GM21529 (cell line): ENCODE data around the gene RNF26.

Source experiments
- ATAC-seq: cut with Tn5 transposase; IDR thresholded peaks from one replicate; pipeline ENCODE4 v1.9.1; 2021; ENCODE audit not compliant: unreplicated experiment

RNF26 gene

GRCh38 chr11:119335655-119336543 is 1.6 kb downstream of the RNF26 start:
- no peak for ATAC-seq

- ATAC-seq, result no peak
These were observed 2.6 kb downstream of the RNF26 start for GRCh38 chr11:119336744-119337469.

DNA sequence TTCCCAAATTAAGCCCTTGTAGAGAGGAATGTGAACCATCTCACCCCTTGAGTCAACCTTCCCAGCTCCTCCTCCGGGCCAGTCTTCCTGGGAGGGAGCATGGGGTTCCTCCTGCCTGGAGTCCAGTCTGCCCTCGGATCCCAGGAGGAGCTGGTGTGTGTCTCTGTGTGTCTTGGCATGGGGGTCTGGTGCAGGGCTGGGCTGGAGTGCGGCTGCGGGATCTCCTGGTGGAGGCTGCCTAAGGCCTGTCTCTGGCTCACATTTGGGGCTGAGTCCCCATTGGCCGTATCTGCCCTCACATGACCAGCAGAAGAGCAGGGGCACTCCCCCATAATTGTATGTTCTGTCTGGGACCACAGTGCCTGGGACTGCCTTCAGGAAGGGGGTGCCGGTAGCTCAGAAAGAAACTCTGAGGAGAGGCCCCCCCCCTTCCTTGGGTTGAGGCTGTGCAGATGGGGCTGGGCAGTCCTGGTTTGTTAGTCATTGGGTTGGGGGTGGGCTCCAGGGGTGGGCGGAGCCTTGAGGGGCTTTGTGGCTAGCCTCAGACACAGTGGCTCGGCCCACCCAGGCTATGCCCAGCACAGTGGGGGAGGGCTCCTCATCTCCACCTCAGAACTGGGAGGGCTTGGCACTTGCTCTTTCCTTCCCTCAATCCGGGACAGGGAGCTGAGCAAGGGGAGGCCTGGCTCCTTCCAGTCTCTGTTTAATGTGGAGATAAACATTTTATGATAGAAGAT is 3.4 kb downstream of the RNF26 start:
- no peak for ATAC-seq

- no peak for ATAC-seq
These were observed 4.1 kb downstream of the RNF26 start for GRCh38 chr11:119338318-119338890.

DNA sequence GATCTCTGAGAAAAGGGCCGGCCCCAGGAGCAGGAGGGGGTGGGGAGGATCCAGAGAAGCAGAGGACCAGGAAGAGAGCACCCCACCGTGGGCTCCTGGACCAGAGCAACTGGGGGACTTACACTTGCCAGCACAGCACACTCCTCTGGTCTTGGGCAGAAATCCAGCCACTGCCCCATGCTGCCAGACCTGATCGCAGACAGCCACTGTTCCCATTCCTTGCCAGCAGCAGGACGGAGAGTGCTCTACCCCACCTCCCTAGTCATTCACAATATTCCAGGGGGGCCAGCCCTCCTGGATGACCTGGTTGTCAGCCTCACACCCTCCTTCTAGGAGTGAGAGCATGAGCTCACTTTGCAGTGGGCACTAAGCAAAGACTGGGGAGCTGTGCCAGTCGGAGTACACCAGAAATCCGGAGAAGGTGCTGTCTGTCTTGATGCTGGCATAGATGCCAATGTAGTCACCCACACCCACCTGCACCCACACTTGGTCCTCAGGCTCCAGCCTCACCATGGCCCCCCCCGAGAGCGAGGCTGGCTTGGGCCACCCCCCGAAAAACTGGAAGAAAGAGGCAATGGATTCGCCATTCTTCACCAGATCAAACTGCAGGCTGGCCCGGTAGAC is 4.8 kb downstream of the RNF26 start:
- ATAC-seq, result no peak

DNA sequence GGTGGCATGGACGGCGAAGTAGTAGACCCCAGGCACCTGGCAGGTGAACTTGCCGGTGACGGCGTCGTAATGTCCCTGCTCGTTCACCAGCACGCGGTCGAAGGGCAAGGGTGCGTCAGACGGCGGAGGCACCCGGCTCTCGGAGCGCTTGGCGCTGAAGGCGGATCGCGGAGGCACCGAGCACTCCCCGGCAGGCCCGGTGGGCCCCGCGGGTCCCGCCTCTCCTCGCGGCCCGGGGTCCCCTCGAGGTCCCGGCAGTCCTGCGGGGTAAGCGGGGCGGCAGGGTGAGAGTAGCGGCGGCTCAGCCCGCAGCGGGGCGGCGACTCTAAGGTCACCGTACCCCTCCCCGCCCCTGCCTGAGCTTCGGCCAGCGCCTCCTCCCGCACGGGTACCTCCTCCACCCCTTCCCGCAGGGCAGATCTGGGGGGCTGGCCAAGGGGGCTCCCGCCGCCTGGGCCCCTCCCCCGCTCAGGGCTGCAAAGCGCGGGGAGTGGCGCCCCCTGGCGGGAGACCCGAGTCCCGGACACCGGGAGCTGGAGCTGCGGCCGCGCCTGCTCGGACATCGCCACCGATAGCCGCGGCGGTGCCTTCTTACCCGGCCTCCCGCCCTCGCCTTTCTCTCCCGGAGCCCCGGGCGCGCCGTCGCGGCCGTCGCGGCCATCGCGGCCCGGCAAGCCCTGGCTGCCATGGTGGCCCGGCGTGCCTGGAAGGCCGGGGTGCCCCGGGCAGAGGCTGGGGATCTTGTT is 5.4 kb downstream of the RNF26 start:
- ATAC-seq, result no peak

- ATAC-seq, result no peak
These were observed 6.3 kb downstream of the RNF26 start, which contains the start of gene C1QTNF5 for GRCh38 chr11:119340335-119341221. Gene C1QTNF5 (minus strand): TSS chr11:119340883. CDS start chr11:119340397, 486 bp downstream.

DNA sequence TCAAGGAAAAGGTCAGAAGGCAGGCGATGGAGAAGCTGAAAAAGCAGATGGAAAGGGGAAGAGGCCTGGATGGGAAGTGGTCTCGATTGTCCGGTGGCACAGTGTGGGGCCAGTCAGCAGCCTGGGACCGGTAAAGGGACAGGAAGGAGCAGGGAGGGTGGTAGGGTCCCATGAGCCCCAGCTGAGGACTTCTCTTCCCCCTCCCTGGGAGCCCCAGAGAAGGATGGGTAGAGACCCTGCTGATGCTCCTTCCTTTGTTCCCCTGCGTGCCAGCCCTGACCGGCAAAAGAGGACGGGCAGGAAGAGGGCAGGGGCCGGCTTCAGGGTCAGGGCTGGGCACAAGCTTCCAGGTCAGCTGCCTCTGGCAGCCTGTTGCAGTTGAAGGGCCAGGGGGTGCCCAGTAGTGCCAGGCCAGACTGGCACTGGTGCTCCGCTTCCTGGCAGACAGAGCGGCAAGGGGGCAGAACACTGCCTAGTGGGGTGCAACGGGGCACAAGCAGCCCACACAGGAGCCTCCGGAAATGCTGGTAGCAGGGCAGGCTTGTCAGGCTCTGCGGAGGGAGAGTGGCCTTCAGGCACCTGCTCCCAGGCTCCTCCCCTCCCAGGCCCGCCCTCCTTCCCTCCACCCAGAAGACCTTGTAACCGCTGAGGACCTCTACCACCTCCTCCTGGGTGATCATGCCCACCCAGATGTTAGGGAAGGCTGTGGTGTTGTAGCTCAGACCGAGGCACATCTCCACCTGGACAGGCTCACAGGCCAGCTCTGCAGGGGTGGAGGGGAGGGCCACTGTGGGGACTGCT is 7.1 kb downstream of the RNF26 start:
- ATAC-seq, result no peak

GRCh38 chr11:119342023-119342300 is 7.6 kb downstream of the RNF26 start:
- ATAC-seq, result no peak

DNA sequence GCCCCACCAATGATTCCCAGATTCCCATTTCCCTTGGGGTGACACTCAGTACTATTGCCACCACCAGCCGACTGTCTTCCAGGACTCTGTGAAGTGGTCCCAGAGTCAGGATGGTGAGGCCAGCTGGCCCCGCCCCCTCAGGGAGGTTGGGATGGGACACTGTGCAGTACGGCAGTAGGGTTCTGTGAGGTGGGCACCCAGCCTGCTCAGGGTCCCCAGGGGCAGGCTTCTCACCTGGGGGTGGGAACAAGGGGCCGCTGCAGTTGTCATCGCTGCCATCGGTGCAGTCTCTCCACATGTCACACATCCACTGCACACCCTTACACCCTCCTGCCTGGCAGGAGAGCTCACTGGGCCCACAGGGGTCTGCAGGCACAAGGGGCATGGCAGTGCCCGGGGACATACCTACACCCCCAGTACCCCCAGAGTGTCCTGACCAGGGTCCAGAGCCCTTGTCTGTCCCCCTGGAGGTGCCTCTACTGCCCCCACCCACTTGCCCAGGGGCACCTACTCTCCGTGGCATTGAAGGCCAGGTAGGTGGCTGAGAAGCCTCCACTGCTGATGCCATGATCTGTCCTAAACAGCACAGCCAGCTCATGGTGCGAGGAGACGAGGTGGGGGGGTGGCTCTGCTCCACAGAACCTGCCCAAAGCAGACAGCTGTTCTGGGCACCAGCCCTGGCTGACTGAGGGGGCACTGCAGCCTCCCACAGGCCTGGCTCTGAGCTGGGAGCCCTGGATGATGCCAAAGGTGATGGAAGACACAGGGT is 8.2 kb downstream of the RNF26 start:
- ATAC-seq, result no peak

- ATAC-seq, result no peak
These were observed 9.4 kb downstream of the RNF26 start for GRCh38 chr11:119343726-119344125.

DNA sequence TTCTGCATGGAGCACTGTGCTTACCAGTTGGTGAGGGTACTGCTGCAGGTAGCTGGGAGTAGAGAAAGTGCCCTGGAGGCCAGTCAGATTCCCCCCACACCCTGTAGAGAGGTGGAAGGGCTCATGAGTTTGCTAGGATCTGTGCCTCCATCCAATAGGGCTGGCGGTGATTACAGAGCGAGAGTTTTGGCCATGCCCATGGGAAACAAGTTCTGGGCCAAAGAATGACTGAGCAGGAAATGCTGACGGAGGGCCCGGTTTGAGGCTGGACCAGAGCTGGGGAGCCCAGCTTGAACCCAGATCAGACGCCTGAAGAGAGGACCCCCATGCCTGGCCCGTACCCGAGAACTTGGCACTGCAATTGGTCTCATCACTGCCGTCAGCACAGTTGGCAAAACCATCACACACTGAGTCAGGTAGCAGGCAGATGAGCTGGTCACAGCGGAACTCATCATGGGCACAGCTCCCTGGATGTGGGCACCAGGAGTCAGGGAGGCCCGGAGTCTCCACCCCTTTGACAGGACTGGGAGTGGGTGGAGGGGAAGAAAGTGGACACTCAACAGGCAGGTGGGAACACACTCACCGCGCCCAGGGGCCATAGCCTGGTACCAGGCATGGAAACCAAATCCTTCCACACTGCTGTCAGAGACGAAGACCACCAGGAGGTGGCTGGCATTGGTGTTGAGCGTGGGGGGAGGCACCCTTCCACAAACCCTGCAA is 10.1 kb downstream of the RNF26 start:
- no peak for ATAC-seq

DNA sequence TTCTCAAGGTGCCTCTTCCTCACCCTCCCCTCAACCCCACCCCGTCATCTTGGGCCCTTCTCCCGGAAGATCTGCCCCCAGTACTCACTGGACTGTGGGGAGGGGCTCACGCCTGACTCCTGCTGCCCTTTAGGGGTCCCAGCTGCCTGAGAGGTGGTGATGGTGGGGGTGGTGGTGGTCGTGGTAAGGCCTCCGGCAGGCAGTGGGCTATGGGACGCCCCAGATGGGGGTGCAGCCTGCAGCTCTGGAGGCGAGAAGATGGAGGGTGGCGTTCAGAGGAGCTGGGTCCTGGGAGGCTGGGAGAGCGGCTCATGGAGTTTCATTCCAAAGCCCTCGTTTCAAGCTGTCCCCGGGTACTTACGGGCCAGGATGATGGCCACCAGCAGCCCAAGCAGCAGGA is 11.4 kb downstream of the RNF26 start:
- ATAC-seq, result no peak

DNA sequence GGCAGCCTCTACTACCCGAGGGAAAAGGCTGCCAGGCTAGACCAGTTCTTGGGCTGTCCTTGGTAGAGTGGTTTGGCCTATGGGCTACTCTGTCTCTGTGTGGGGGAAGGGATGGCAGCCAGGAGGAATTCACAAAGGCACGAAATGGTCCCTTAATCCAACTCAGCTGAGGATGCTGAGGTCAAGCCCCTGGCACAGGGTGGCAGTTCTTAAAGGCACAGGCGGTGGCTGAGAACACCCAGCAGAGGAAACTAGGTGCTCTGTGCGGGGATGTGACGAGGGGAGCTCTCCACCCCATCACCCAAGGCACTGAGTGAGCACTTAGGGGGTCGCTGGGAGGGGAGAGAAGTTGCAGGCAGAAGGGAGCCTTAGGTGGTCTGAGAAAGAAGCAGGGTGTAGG is 12.3 kb downstream of the RNF26 start, which contains the start of gene MFRP:
Gene MFRP, minus strand, starts transcription at position 101 of the 400 bp plus-strand sequence. CDS start 192 bp downstream, outside the sequence.
- no peak for ATAC-seq

- ATAC-seq, result no peak
These were observed 12.9 kb downstream of the RNF26 start for GRCh38 chr11:119347242-119347641.

GRCh38 chr11:119347940-119348605 is 13.7 kb downstream of the RNF26 start:
- no peak for ATAC-seq
